ENCODE measurements around the gene ELAVL3. TPM values are rescaled to one million over a fixed set of nuclear protein-coding genes. Genes with fewer than 3 reads are reported as not detected.

Gene ELAVL3
- total RNA-seq, 1 experiment from 2014 or later = not detected

DNA sequence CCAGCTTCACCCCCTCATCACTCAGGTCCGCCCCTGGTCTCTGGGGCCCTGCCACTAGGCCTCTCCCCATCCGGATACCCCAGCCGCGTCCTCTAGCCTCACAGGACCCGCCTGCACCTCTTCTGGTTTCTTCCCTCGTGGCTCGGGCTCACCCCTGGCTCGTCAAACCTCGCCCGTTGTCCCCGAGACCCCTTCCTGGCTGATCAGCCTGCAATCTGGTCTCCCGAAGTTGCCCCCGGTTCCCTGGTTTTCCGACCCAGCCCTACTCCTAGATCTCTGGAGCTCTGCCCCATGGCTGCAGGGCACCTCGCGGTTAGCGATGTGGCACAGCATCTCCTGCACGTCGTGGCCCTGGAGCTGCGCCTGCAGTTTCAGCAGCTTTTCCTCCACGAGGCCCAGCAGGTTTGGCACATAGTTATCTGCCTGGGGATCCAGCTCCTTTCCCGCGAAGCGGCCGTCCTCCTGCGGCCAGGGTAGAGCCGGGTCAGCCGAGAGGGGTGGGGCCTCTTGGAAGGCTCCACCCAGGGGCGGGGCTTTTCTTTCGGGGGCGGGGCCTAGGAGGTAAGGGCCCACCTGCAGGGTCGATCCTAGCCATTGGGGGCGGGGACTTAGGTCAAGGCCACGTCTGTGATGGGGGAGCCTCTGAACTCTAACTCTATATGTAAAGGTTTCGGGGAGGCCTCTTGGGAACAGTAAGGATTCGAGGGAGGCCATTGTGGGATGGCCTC is 59.3 kb downstream of the ELAVL3 start:
- POLR2A ChIA-PET = interaction anchor here (0.7 kb wide), 1 partner anchor 175 kb away, joined by 4 read pairs; no protein-coding TSS in a partner anchor
- no peak overlapping the region for H3K27ac ChIP-seq (ENCODE audit: low read length)
- ATAC-seq (no peak), DNase-seq (ENCODE audit: low read depth, low spot score) (no peak)
- CTCF ChIA-PET = interaction anchor here (0.6 to 1.5 kb wide), 2 partner anchors 39 to 507 kb away, joined by 4 to 14 read pairs; no protein-coding TSS in a partner anchor
- peak overlapping the region in 1 of 2 experiments; percentile 27; a peak in 1 of 4 replicates for H3K4me3 ChIP-seq (ENCODE audit: low read depth in 2 of 2, low read length in 2 of 2)
- BruUV-seq (replicated peaks) = no TSS peak
- H3K4me1 ChIP-seq (ENCODE audit: control insufficient read depth, insufficient read depth, low read length) = no peaks in the 10 kb centered on the region
- no peaks in the 10 kb centered on the region for H3K27me3 ChIP-seq (ENCODE audit: control insufficient read depth, insufficient read depth, low read length)
- intact Hi-C loops (cut with micrococcal nuclease; ENCODE audit: unreplicated experiment) = no loop called here
- no peak for TF ChIP-seq TCF7L2 (IDR thresholded peaks at IDR 0.05; ENCODE audit: low read depth, low read length)
- TF ChIP-seq, protein P1, sequence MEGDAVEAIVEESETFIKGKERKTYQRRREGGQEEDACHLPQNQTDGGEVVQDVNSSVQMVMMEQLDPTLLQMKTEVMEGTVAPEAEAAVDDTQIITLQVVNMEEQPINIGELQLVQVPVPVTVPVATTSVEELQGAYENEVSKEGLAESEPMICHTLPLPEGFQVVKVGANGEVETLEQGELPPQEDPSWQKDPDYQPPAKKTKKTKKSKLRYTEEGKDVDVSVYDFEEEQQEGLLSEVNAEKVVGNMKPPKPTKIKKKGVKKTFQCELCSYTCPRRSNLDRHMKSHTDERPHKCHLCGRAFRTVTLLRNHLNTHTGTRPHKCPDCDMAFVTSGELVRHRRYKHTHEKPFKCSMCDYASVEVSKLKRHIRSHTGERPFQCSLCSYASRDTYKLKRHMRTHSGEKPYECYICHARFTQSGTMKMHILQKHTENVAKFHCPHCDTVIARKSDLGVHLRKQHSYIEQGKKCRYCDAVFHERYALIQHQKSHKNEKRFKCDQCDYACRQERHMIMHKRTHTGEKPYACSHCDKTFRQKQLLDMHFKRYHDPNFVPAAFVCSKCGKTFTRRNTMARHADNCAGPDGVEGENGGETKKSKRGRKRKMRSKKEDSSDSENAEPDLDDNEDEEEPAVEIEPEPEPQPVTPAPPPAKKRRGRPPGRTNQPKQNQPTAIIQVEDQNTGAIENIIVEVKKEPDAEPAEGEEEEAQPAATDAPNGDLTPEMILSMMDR (IDR thresholded peaks at IDR 0.05) = no peak
- TF ChIP-seq POLR2AphosphoS5 (IDR thresholded peaks at IDR 0.05; ENCODE audit: low read depth, low read length) = no peak
- TF ChIP-seq, protein P2, sequence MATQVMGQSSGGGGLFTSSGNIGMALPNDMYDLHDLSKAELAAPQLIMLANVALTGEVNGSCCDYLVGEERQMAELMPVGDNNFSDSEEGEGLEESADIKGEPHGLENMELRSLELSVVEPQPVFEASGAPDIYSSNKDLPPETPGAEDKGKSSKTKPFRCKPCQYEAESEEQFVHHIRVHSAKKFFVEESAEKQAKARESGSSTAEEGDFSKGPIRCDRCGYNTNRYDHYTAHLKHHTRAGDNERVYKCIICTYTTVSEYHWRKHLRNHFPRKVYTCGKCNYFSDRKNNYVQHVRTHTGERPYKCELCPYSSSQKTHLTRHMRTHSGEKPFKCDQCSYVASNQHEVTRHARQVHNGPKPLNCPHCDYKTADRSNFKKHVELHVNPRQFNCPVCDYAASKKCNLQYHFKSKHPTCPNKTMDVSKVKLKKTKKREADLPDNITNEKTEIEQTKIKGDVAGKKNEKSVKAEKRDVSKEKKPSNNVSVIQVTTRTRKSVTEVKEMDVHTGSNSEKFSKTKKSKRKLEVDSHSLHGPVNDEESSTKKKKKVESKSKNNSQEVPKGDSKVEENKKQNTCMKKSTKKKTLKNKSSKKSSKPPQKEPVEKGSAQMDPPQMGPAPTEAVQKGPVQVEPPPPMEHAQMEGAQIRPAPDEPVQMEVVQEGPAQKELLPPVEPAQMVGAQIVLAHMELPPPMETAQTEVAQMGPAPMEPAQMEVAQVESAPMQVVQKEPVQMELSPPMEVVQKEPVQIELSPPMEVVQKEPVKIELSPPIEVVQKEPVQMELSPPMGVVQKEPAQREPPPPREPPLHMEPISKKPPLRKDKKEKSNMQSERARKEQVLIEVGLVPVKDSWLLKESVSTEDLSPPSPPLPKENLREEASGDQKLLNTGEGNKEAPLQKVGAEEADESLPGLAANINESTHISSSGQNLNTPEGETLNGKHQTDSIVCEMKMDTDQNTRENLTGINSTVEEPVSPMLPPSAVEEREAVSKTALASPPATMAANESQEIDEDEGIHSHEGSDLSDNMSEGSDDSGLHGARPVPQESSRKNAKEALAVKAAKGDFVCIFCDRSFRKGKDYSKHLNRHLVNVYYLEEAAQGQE (IDR thresholded peaks at IDR 0.05; ENCODE audit: insufficient read depth in 1 of 2, low read depth in 2 of 2, low read length in 1 of 2) = no peak
- no peak for TF ChIP-seq SIN3A (IDR thresholded peaks at IDR 0.05; ENCODE audit: borderline replicate concordance, insufficient read depth, low read depth, low read length)
- in situ Hi-C loops (cut with HindIII; ENCODE audit: low pct_unique_long_range_greater_than_20kb, low sequenced_read_pairs) = no loop called here
- peaks cover 5% of the 10 kb centered on the region; the same call in 1 of the 2 replicates for H3K36me3 ChIP-seq (ENCODE audit: control insufficient read depth, insufficient read depth, low read length)
- H3K9me3 ChIP-seq (ENCODE audit: control insufficient read depth, insufficient read depth, low read depth, low read length) = no peaks in the 10 kb centered on the region

DNA sequence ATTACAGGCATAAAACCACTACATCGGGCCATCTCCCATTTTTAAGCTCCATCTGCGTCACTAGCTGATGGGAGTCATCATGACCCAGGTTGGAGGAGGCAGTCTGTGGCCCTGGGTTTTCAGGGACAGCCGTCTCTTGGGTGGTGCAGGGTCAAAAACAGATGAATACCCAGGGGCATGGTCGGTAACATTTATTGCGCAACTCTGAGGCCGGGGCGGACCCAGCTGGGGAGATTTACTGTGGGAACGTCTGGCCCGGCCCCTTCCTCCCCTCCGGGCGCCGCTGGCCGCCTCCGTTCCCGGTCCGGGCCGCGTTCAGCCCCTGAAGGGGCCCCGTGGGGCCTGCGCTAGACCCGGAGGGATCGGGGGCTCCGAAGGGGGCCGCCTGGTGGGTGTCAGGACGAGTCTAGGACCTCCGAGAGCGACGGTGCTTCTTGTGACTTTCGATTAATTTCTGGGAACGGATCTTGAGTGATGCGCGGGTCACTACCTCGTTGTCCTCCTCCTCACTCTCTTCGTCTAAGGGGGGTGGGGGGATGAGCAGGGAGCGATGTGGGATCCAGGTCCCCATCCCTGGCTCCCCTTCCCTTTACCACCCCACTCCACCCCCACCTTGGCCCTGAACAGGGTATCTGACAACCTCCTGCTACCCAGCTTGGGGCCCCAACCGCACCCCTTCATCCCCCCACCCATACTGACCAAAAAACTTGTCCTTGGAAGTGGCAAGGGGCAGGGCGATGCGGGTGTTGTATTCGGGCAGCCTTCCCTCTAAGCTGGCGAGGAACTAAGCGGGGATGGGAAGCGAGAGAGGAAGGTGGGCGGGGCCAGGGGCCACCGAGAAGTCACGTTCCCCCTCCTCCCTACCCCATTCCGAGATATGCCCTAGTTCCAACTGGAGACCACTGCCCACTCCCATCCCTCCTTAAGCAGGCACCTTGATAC is 60.1 kb downstream of the ELAVL3 start:
- TF ChIP-seq POLR2AphosphoS5 (IDR thresholded peaks at IDR 0.05; ENCODE audit: low read depth, low read length) (no peak), TCF7L2 (IDR thresholded peaks at IDR 0.05; ENCODE audit: low read depth, low read length) (no peak), SIN3A (IDR thresholded peaks at IDR 0.05; ENCODE audit: borderline replicate concordance, insufficient read depth, low read depth, low read length) (no peak)
- TF ChIP-seq, protein P2 (IDR thresholded peaks at IDR 0.05; ENCODE audit: insufficient read depth in 1 of 2, low read depth in 2 of 2, low read length in 1 of 2) = no peak
- TF ChIP-seq, protein P1 (IDR thresholded peaks at IDR 0.05) = no peak
- in situ Hi-C loops (cut with HindIII; ENCODE audit: low pct_unique_long_range_greater_than_20kb, low sequenced_read_pairs) (no loop called here), intact Hi-C loops (cut with micrococcal nuclease; ENCODE audit: unreplicated experiment) (no loop called here)
- H3K27me3 ChIP-seq (ENCODE audit: control insufficient read depth, insufficient read depth, low read length) = no peaks in the 10 kb centered on the region
- H3K27ac ChIP-seq (ENCODE audit: low read length) = no peak overlapping the region
- BruUV-seq (replicated peaks) = no TSS peak
- peaks cover 5% of the 10 kb centered on the region; the same call in 1 of the 2 replicates for H3K36me3 ChIP-seq (ENCODE audit: control insufficient read depth, insufficient read depth, low read length)
- ATAC-seq (no peak), DNase-seq (ENCODE audit: low read depth, low spot score) (no peak)
- H3K4me3 ChIP-seq (ENCODE audit: low read depth in 2 of 2, low read length in 2 of 2) = no peak overlapping the region
- ChIA-PET CTCF (interaction anchor here (0.6 to 1.5 kb wide), 3 partner anchors 38 to 508 kb away, joined by 3 to 14 read pairs (median 4); no protein-coding TSS in a partner anchor), POLR2A (interaction anchor here (0.7 kb wide), 1 partner anchor 176 kb away, joined by 4 read pairs; no protein-coding TSS in a partner anchor)
- H3K9me3 ChIP-seq (ENCODE audit: control insufficient read depth, insufficient read depth, low read depth, low read length) = no peaks in the 10 kb centered on the region
- no peaks in the 10 kb centered on the region for H3K4me1 ChIP-seq (ENCODE audit: control insufficient read depth, insufficient read depth, low read length)
